Lower leg skin (tissue), 4 donors: ENCODE results near the gene GNAS-AS1. TPM values are rescaled to one million over a fixed set of nuclear protein-coding genes. Genes with fewer than 3 reads are reported as not detected.

Experiments used
- DNase-seq, 2 donors: peaks; one replicate each; pipeline ENCODE4 v3.0.0-alpha.2; 2019; ENCODE audit warnings: low spot score in 2 of 2
- H3K4me3 ChIP-seq: fragments of 200-600 bp; sonication (generic); 2 replicates; pipeline ENCODE4 v1.5.1; 2017; ENCODE audit warnings: mild to moderate bottlenecking, low read depth; ENCODE audit not compliant: poor library complexity, severe bottlenecking
- CTCF ChIP-seq, 3 donors: fragments of 450-650 bp; IDR thresholded peaks; one replicate each; pipeline ENCODE4 v1.5.1; 2016; ENCODE audit warnings: antibody characterized with exemption in 3 of 3, mild to moderate bottlenecking in 3 of 3, moderate library complexity in 2 of 3
- POLR2A ChIP-seq, 2 donors: fragments of 450-650 bp; IDR thresholded peaks; one replicate each; pipeline ENCODE4 v1.6.1; 2016 to 2017; ENCODE audit warnings: antibody characterized with exemption in 2 of 2, mild to moderate bottlenecking in 1 of 2, moderate library complexity in 1 of 2
- WGBS, 2 donors: methylation state at CpG; one replicate each; pipeline ENCODE4 v1.1.5; 2018; 5-methylcytosine and 5-hydroxymethylcytosine counted together
- intact Hi-C: fragments of 100-400 bp; cut with DNase I; formaldehyde crosslinking; loops from one replicate; pipeline ENCODE4 v1.15.0; 2023; ENCODE audit warnings: low total_unique reads
- total RNA-seq, 4 donors: library from RNA; depleted of rRNA; stranded (reverse); fragments of >200 nt; gene quantifications; one replicate each; pipeline ENCODE4 v1.1.0, GENCODE V29; 2016

GNAS-AS1 gene
- total RNA-seq, 4 donors from 2014 or later: 0.39 TPM; not detected in 3

GRCh38 chr20:58847463-58847862, 3.2 kb downstream of the GNAS-AS1 start:
- intact Hi-C loops: no loop called here
- TF ChIP-seq POLR2A (IDR thresholded peaks at IDR 0.05): no peak
- TF ChIP-seq CTCF (IDR thresholded peaks at IDR 0.05): no peak
- no peak for DNase-seq
- WGBS, 2 donors: 64 to 74% methylated on average over 2 of the region's 2 CpGs
- H3K4me3 ChIP-seq: no peak overlapping the region

GRCh38 chr20:58845706-58846105, 5.0 kb downstream of the GNAS-AS1 start:
- intact Hi-C loops: no loop called here
- no peak for DNase-seq
- TF ChIP-seq POLR2A (IDR thresholded peaks at IDR 0.05) (no peak), CTCF (IDR thresholded peaks at IDR 0.05) (no peak)
- H3K4me3 ChIP-seq: no peak overlapping the region
- WGBS, 2 donors: 78 to 80% methylated on average over 3 of the region's 3 CpGs

- intact Hi-C loops: no loop called here
- H3K4me3 ChIP-seq: no peak overlapping the region
- 51 to 68% methylated on average over 6 of the region's 6 CpGs for WGBS, 2 donors
- no peak for TF ChIP-seq CTCF (IDR thresholded peaks at IDR 0.05)
- TF ChIP-seq POLR2A (IDR thresholded peaks at IDR 0.05): no peak
- no peak for DNase-seq
Observed at GRCh38 chr20:58843128-58843556, 7.6 kb downstream of the GNAS-AS1 start.

GRCh38 chr20:58842276-58842675, 8.4 kb downstream of the GNAS-AS1 start:
- H3K4me3 ChIP-seq: no peak overlapping the region
- intact Hi-C loops: no loop called here
- no peak for DNase-seq
- 40 to 53% methylated on average over 20 of the region's 20 CpGs for WGBS, 2 donors
- TF ChIP-seq POLR2A (IDR thresholded peaks at IDR 0.05) (no peak), CTCF (IDR thresholded peaks at IDR 0.05) (no peak)

GRCh38 chr20:58841539-58842264, 9.0 kb downstream of the GNAS-AS1 start:
- no peak overlapping the region for H3K4me3 ChIP-seq
- intact Hi-C loops: no loop called here
- TF ChIP-seq POLR2A (IDR thresholded peaks at IDR 0.05) (no peak), CTCF (IDR thresholded peaks at IDR 0.05) (no peak)
- DNase-seq: no peak
- WGBS, 2 donors: 60 to 65% methylated on average over 46 to 58 of the region's 58 CpGs
